Immature natural killer cell (primary cell): Measurements from ENCODE around the gene RAB36. TPM values are rescaled to one million over a fixed set of nuclear protein-coding genes. Genes with fewer than 3 reads are reported as not detected.
"Not testable (repeated sequence)": the region's sequence is repeated elsewhere in the genome, so short reads cannot be mapped to it uniquely, and the experiment has no call there.

Experiments used
- DNase-seq, 3 donors: peaks; one replicate each; pipeline ENCODE4 v3.0.0; 2022; ENCODE audit warnings: mixed read lengths in 1 of 3
- H3K27ac Mint-ChIP-seq, 6 donors: one replicate each; pipeline ENCODE4 v1.8.0; 2020; ENCODE audit warnings: mixed read lengths in 6 of 6, mild to moderate bottlenecking in 5 of 6, inconsistent platforms in 4 of 6, moderate library complexity in 3 of 6
- H3K27me3 Mint-ChIP-seq, 3 donors: one replicate each; pipeline ENCODE4 v1.8.0; 2020 to 2021; ENCODE audit warnings: low read depth in 3 of 3, mild to moderate bottlenecking in 3 of 3, mixed read lengths in 3 of 3, moderate library complexity in 3 of 3, inconsistent platforms in 1 of 3
- H3K36me3 Mint-ChIP-seq, 3 donors: one replicate each; pipeline ENCODE4 v1.8.0; 2020; ENCODE audit warnings: mixed read lengths in 3 of 3, inconsistent platforms in 2 of 3, mild to moderate bottlenecking in 2 of 3
- H3K4me1 Mint-ChIP-seq, 2 donors: one replicate each; pipeline ENCODE4 v1.8.0; 2020; ENCODE audit warnings: inconsistent platforms in 2 of 2, mild to moderate bottlenecking in 2 of 2, mixed read lengths in 2 of 2, moderate library complexity in 1 of 2
- H3K4me3 Mint-ChIP-seq, 5 donors: one replicate each; pipeline ENCODE4 v1.8.0; 2020; ENCODE audit warnings: mild to moderate bottlenecking in 5 of 5, mixed read lengths in 5 of 5, inconsistent platforms in 3 of 5, moderate library complexity in 3 of 5
- H3K9me3 Mint-ChIP-seq, 6 donors: one replicate each; pipeline ENCODE4 v1.8.0; 2020; ENCODE audit warnings: mild to moderate bottlenecking in 6 of 6, mixed read lengths in 6 of 6, inconsistent platforms in 4 of 6, moderate library complexity in 3 of 6
- polyA plus RNA-seq, 3 donors: library from polyadenylated mRNA; unstranded; fragments of 300-500 nt; fragmentation: Illumina TruSeq; gene quantifications; one replicate each; pipeline ENCODE4 v1.2.3, GENCODE V29; 2021

Gene RAB36
- polyA plus RNA-seq, 3 donors from 2014 or later: 1.8 to 3.7 TPM; not detected in 1

DNA sequence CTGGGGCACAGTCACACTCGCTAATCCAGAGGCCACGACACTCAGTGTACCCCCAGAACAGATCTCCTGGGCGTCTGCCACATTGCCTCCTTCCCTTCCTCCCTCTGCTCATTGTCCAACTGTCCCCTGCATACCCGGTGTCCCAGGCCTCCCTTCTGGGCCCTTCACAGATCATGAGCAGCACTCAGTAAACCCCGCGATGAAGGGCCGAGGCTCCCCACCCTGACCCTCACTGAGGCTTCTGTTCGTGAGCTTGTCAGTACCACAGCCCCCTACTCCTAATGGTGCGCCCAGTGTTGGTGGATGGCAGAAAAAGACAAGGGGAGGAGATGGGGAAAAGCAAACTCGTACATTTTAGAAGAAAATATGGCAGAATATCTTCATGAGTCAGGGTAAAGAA is 16.1 kb upstream of the RAB36 start:
- Mint-ChIP-seq H3K4me3 (no peak overlapping the region), H3K27ac (peak overlapping the region in 2 of 6 donors; percentile 76 to 90)

GRCh38 chr22:23130697-23131096 is 14.6 kb upstream of the RAB36 start:
- no peak for DNase-seq
- peaks cover 0 to 6% (median 0%) of the 10 kb centered on the region in 3 donors for H3K27me3 Mint-ChIP-seq
- H3K9me3 Mint-ChIP-seq: no peaks in the 10 kb centered on the region
- no peak overlapping the region for H3K4me3 Mint-ChIP-seq
- H3K27ac Mint-ChIP-seq: peak overlapping the region in 3 of 6 donors; percentile 42 to 62 (median 58)
- peaks cover 28 to 30% of the 10 kb centered on the region in 2 donors for H3K4me1 Mint-ChIP-seq
- H3K36me3 Mint-ChIP-seq: no peaks in the 10 kb centered on the region

More for the DNA sequence above, 16.1 kb upstream of the RAB36 start:
- Mint-ChIP-seq H3K27me3 (peaks cover 0 to 6% (median 2%) of the 10 kb centered on the region in 3 donors), H3K4me1 (peaks cover 16 to 18% of the 10 kb centered on the region in 2 donors), H3K36me3 (no peaks in the 10 kb centered on the region), H3K9me3 (no peaks in the 10 kb centered on the region)
- no peak for DNase-seq

- Mint-ChIP-seq H3K9me3 (no peaks in the 10 kb centered on the region), H3K36me3 (no peaks in the 10 kb centered on the region), H3K27me3 (peaks cover 0 to 6% (median under 1%) of the 10 kb centered on the region in 3 donors), H3K4me1 (peaks cover 40 to 42% of the 10 kb centered on the region in 2 donors), H3K4me3 (no peak overlapping the region), H3K27ac (peak overlapping the region in 1 of 6 donors; percentile 17)
- no peak for DNase-seq
These were observed 13.3 kb upstream of the RAB36 start for GRCh38 chr22:23131931-23132330.

DNA sequence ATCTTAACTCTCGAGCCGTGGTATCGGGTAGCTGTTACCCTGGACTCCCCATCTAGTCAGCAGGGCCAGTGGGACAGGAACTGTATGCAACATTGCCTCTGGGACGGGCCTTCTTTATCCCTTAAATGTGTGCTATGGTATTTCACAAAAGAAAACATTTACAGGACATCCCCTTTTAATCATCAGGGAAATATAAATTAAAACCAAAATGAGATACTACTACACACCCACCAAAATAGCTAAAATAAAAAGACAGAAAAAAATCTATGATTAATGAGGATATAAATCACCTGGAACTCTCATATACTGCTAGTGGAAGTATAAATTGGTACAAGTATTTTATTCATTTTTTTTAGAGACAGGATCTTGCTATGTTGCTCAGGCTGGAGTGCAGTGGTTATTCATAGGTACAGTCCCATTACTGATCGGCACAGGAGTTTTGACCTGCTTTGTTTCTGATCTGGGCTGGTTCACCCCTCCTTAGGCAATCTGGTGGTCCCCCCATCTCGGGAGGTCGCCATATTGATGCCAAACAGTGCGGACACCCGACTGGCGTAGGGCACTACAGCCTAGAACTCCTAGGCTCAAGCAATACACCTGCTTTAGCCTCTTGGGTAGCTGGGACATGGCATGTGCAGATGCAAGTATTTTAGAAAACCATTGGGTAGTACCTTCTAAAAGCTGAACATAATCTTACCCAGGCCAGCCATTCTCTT is 12.7 kb upstream of the RAB36 start:
- Mint-ChIP-seq H3K36me3 (no peaks in the 10 kb centered on the region), H3K4me3 (no peak overlapping the region), H3K4me1 (peaks cover 46 to 48% of the 10 kb centered on the region in 2 donors), H3K9me3 (no peaks in the 10 kb centered on the region), H3K27me3 (peaks cover under 1 to 7% (median 2%) of the 10 kb centered on the region in 3 donors), H3K27ac (peak overlapping the region in 3 of 6 donors; percentile 17 to 65 (median 40))
- DNase-seq: no peak

DNA sequence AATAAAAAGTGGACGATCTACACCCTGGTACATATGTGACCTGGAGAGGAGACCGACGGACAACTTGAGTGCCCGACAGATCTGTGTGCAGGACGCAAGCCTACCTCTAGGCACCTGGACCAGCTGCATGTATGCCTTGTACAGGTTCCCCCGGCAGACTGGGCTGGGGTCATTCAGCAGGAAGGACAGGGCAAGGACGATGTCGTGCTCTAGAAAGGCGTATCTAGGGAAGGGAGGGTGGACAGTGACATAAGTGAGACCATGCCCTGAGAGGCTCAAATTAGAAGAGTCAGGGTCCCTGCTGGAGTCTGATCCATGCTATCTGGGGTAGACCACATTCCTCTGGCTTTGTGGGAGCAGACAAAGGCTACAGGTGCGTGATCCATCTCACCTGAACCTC is 11.4 kb upstream of the RAB36 start:
- Mint-ChIP-seq H3K9me3 (no peaks in the 10 kb centered on the region), H3K4me3 (peak overlapping the region in 1 of 5 donors; percentile 60), H3K36me3 (no peaks in the 10 kb centered on the region), H3K27me3 (peaks cover 10 to 13% (median 13%) of the 10 kb centered on the region in 3 donors), H3K4me1 (peaks cover 54 to 56% of the 10 kb centered on the region in 2 donors), H3K27ac (peak overlapping the region; percentile 29 to 91 (median 70))
- DNase-seq: no peak

GRCh38 chr22:23136991-23137390 is 8.3 kb upstream of the RAB36 start:
- DNase-seq: peak in 2 of 3 donors; percentile 21
- Mint-ChIP-seq H3K4me3 (peak overlapping the region; percentile 82 to 86 (median 83)), H3K27me3 (peaks cover 16 to 24% (median 24%) of the 10 kb centered on the region in 3 donors), H3K27ac (peak overlapping the region; percentile 98 to 100 (median 99)), H3K4me1 (peaks cover 81 to 85% of the 10 kb centered on the region in 2 donors)
- H3K36me3 Mint-ChIP-seq, H3K9me3 Mint-ChIP-seq: not testable (repeated sequence)

- no peaks in the 10 kb centered on the region for H3K36me3 Mint-ChIP-seq
- H3K9me3 Mint-ChIP-seq: no peaks in the 10 kb centered on the region
- peak overlapping the region; percentile 82 to 86 (median 83) for H3K4me3 Mint-ChIP-seq
- H3K4me1 Mint-ChIP-seq: peaks cover 86 to 90% of the 10 kb centered on the region in 2 donors
- DNase-seq: no peak
- H3K27ac Mint-ChIP-seq: peak overlapping the region; percentile 98 to 100 (median 99)
- peaks cover 16 to 28% (median 27%) of the 10 kb centered on the region in 3 donors for H3K27me3 Mint-ChIP-seq
These were observed 7.8 kb upstream of the RAB36 start for GRCh38 chr22:23137468-23137867.

GRCh38 chr22:23137905-23138561 is 7.2 kb upstream of the RAB36 start:
- H3K27ac Mint-ChIP-seq: peak overlapping the region; percentile 98 to 100 (median 99)
- H3K27me3 Mint-ChIP-seq: peaks cover 16 to 30% (median 27%) of the 10 kb centered on the region in 3 donors
- H3K36me3 Mint-ChIP-seq: no peaks in the 10 kb centered on the region
- H3K4me3 Mint-ChIP-seq: peak overlapping the region; percentile 82 to 86 (median 83)
- H3K4me1 Mint-ChIP-seq: peaks cover 89 to 95% of the 10 kb centered on the region in 2 donors
- peak; percentile 92 for DNase-seq
- H3K9me3 Mint-ChIP-seq: no peaks in the 10 kb centered on the region

DNA sequence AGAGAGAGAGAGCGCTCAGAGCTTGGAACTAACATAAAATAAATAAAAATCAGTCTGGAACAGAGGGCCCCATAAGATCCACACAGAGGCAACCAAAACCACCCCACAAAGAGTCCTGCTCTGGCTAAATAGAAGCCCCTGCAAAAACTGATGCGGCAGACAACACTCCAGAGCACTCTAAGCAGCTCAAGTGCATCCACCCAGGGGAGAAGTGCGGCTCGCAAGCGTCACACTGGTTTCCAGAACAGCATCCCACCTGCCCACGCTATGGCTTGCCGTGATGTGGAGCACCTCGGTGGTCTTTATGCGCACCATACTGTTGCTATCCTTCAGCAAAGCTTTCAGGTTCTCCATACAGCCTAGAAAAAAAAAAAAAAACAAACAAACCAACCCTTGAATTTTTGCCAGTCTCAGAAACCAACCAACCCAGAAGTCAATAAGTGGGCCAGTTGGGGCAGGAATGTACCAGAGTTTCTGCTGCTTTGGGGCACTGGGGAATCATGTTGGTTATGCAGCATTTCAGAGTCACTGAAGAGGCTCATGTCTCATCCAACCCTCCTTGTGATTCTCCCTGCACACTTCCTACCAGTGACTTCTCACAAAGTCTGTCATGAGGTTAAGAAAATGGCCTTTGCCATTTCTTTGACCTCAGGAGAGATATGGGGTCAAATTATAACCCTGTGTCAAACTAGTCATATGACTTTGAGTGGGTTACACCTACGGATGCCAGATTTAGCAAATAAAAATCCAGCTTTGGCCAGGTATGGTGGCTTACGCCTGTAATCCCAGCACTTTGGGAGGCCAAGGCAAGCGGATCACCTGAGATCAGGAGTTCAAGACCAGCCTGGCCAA is 6.5 kb upstream of the RAB36 start:
- H3K4me3 Mint-ChIP-seq: peak overlapping the region; percentile 82 to 86 (median 83)
- peak overlapping the region; percentile 98 to 100 (median 99) for H3K27ac Mint-ChIP-seq
- H3K9me3 Mint-ChIP-seq: no peaks in the 10 kb centered on the region
- H3K27me3 Mint-ChIP-seq: peaks cover 15 to 32% (median 30%) of the 10 kb centered on the region in 3 donors
- no peak for DNase-seq
- H3K4me1 Mint-ChIP-seq: peaks cover 91 to 96% of the 10 kb centered on the region in 2 donors
- H3K36me3 Mint-ChIP-seq: no peaks in the 10 kb centered on the region

- peaks cover 19 to 40% (median 38%) of the 10 kb centered on the region in 3 donors for H3K27me3 Mint-ChIP-seq
- no peaks in the 10 kb centered on the region for H3K9me3 Mint-ChIP-seq
- DNase-seq: no peak
- no peaks in the 10 kb centered on the region for H3K36me3 Mint-ChIP-seq
- H3K4me1 Mint-ChIP-seq: peaks cover 94 to 100% of the 10 kb centered on the region in 2 donors
- H3K27ac Mint-ChIP-seq: peak overlapping the region; percentile 57 to 99 (median 92)
- peak overlapping the region in 2 of 5 donors; percentile 36 to 41 for H3K4me3 Mint-ChIP-seq
These were observed 4.9 kb upstream of the RAB36 start for GRCh38 chr22:23140385-23140784.

DNA sequence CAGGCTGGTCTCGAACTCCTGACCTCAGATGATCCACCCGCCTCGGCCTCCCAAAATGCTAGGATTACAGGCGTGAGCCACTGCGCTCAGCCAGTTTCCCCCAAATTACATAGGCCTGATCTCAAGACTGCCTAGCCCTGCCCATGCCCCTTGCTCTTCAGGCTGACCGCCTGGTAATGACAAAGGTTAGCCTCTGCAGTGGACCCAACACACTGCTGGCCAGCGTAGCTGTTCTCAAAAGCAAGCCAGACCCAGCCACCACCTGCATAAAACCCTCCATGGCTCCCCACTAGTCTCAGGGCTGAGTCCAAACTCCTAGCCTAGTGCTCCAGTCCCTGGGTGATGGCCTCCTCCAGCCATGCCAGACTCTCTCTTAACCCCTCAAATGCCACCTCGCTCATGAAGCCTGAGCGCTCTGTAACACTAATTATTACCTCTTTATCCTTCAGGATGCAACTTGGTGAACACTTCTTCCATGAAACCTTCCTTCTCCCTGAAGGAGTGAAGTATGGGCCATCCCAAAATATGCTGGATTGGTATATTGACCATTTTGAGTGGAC is 2.7 kb upstream of the RAB36 start:
- peak overlapping the region; percentile 91 to 99 (median 96) for H3K27ac Mint-ChIP-seq
- no peak for DNase-seq
- no peaks in the 10 kb centered on the region for H3K36me3 Mint-ChIP-seq
- H3K4me3 Mint-ChIP-seq: peak overlapping the region; percentile 74 to 85 (median 81)
- peaks cover 17 to 48% (median 43%) of the 10 kb centered on the region in 3 donors for H3K27me3 Mint-ChIP-seq
- H3K9me3 Mint-ChIP-seq: no peaks in the 10 kb centered on the region
- peaks cover 78 to 89% of the 10 kb centered on the region in 2 donors for H3K4me1 Mint-ChIP-seq

GRCh38 chr22:23143119-23143518 is 2.2 kb upstream of the RAB36 start:
- Mint-ChIP-seq H3K27ac (peak overlapping the region; percentile 91 to 99 (median 96)), H3K36me3 (no peaks in the 10 kb centered on the region), H3K9me3 (no peaks in the 10 kb centered on the region), H3K4me1 (peaks cover 73 to 87% of the 10 kb centered on the region in 2 donors), H3K27me3 (peaks cover 13 to 43% (median 38%) of the 10 kb centered on the region in 3 donors), H3K4me3 (peak overlapping the region; percentile 74 to 85 (median 81))
- DNase-seq: no peak

DNA sequence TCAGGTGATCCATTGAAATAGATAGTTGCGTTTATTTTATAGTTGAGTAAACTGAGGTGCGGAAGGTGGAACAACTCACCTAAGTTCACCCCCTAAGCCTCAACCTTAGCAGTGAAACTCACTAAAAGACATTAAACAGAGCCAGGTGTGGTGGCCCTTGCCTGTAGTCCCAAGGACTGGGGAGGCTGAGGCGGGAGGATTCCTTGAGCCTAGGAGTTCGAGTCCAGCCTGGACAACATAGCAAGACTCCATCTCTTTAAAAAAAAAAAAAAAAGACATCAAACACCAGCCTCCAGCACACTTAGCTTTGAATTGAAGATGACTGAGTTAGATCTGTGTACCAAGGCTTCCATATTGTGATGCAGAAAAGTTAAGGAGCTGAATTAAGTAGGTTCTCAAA is 845 bp upstream of the RAB36 start:
- H3K36me3 Mint-ChIP-seq: no peaks in the 10 kb centered on the region
- no peak for DNase-seq
- H3K4me1 Mint-ChIP-seq: peaks cover 60 to 79% of the 10 kb centered on the region in 2 donors
- H3K4me3 Mint-ChIP-seq: peak overlapping the region; percentile 83 to 89 (median 88)
- H3K27me3 Mint-ChIP-seq: peaks cover 13 to 36% (median 32%) of the 10 kb centered on the region in 3 donors
- H3K27ac Mint-ChIP-seq: peak overlapping the region; percentile 83 to 99 (median 96)
- no peaks in the 10 kb centered on the region for H3K9me3 Mint-ChIP-seq
